HUES48 (cell line): ENCODE measurements around the gene HLA-F.

Experiments
- H3K27ac ChIP-seq: one replicate; pipeline ENCODE4 v1.7.0; 2013; ENCODE audit warnings: low read depth, low read length, inconsistent platforms
- H3K27me3 ChIP-seq: 2 replicates; pipeline ENCODE4 v1.6.1; 2013; ENCODE audit warnings: mild to moderate bottlenecking, low read length; ENCODE audit not compliant: control insufficient read depth, insufficient read depth
- H3K36me3 ChIP-seq: 2 replicates; pipeline ENCODE4 v1.6.1; 2013; ENCODE audit warnings: low read length; ENCODE audit not compliant: control insufficient read depth, insufficient read depth
- H3K4me1 ChIP-seq: 2 replicates; pipeline ENCODE4 v1.6.1; 2013; ENCODE audit warnings: mild to moderate bottlenecking, low read length; ENCODE audit not compliant: control insufficient read depth, insufficient read depth
- H3K4me3 ChIP-seq: 2 replicates; pipeline ENCODE4 v1.5.1; 2013; ENCODE audit warnings: mild to moderate bottlenecking, low read depth, low read length
- H3K9ac ChIP-seq: 2 replicates; pipeline ENCODE4 v1.6.1; 2013; ENCODE audit warnings: mild to moderate bottlenecking, low read depth, low read length, moderate library complexity
- H3K9me3 ChIP-seq: 2 replicates; pipeline ENCODE4 v1.6.1; 2013; ENCODE audit warnings: low read length; ENCODE audit not compliant: control insufficient read depth, insufficient read depth

Gene HLA-F

GRCh38 chr6:29769336-29769735 is 46.1 kb downstream of the HLA-F start:
- Histone ChIP-seq H3K4me3 (no peak overlapping the region), H3K27ac (no peak overlapping the region), H3K9me3 (no peaks in the 10 kb centered on the region), H3K27me3 (no peaks in the 10 kb centered on the region), H3K36me3 (no peaks in the 10 kb centered on the region), H3K9ac (no peak overlapping the region), H3K4me1 (no peaks in the 10 kb centered on the region)

- Histone ChIP-seq H3K27me3 (no peaks in the 10 kb centered on the region), H3K27ac (no peak overlapping the region), H3K4me1 (no peaks in the 10 kb centered on the region), H3K4me3 (no peak overlapping the region), H3K36me3 (no peaks in the 10 kb centered on the region), H3K9ac (no peak overlapping the region), H3K9me3 (no peaks in the 10 kb centered on the region)
These were observed 47.1 kb downstream of the HLA-F start for GRCh38 chr6:29770306-29770705.

GRCh38 chr6:29776684-29777083 is 53.5 kb downstream of the HLA-F start:
- no peaks in the 10 kb centered on the region for H3K36me3 ChIP-seq
- no peak overlapping the region for H3K4me3 ChIP-seq
- no peak overlapping the region for H3K27ac ChIP-seq
- 0 out of 2 replicates have a peak, but pooled peaks cover 4% of the 10 kb centered on the region for H3K9me3 ChIP-seq
- H3K9ac ChIP-seq = no peak overlapping the region
- no peaks in the 10 kb centered on the region for H3K27me3 ChIP-seq
- H3K4me1 ChIP-seq = no peaks in the 10 kb centered on the region
